Raji (cell line): Measurements from ENCODE around the gene NT5C3B.
A peak's percentile ranks its signal among the peaks of the same experiment; 100 is the strongest.

Source experiments
- POLR2A ChIP-seq: IDR thresholded peaks from 2 replicates; pipeline ENCODE4 v1.6.1; 2011; ENCODE audit warnings: low read depth, low read length, control low read depth; ENCODE audit not compliant: insufficient read depth

Gene NT5C3B

DNA sequence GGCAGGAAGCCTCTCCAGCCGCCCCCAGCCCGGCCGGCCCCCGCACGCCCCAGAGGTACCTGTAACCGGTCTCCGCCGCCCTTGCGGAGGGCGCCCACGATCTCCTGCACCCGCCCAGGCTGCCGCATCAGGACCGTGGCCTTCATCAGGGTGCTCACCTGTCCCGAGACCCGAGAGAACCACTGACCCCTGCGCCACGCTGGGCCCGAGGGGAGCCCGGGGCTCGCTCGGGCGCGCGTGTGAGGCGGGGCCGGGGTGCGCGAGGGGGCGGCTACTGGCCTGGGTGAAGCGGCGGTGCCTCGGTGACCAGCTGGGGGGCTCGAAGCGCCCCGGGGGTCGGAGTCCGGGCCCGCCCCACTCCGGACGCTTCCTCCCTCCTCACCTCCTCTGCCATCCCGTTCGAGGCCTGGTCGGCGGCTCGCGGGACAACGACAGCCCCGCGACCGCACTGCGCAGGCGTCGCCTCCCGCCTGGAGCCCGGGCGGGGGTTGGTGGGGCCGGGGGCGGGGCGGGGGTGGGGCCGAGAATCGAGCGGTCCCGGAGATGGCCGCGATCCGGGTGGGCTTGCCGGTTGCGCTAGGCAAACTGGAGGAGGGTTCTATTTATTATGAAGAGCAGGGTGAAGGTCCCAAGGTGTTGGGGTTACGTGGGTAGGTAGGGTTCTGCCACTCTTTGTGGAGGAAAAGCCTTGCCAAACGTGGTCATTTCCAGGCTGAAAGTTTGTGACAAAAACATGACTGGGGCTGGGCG is at the start of gene NT5C3B:
Gene NT5C3B (minus strand): TSS at position 433 of the 750 bp plus-strand sequence. CDS start 39 bp downstream, at position 394.
- peak; percentile 56 for TF ChIP-seq POLR2A

DNA sequence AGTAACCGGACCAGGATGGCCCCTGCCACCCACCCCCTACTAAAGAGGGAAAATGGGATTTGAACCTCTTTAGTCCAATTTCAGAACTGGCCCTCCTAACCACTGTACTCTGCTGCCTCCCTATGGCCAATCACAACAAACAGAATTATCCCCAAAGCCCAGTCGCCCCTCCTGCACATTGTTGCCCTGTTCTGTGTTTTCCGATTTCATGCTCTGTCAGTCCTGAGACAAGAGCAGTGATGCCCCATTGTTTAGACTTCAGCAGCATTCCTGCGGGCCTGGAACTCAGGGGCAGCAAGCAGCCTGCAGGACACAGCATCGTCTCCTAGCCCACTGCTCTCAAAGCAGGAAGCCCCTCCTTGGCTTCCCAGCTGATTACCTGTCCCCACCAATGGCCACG is 49.7 kb upstream of the NT5C3B start:
- TF ChIP-seq POLR2A: no peak

DNA sequence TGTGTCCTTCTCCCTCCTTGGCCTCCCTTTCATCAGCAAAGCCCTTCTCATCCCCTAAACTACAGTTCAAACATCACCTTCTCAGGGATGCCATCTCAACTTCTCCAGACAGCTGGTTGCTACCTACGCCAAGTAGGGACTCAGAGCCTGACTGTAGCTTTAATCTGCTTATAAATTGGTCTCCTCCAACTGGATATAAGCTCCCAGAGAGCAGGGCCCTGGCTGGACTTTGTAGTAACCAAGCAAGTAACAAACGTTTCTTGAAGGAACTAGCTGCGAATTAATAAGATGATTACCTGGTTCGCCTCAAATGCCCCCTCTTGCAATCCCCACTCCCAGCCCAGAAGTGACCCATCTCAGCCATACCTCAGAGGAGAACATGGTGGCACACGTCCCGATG is 46.7 kb upstream of the NT5C3B start:
- no peak for TF ChIP-seq POLR2A

DNA sequence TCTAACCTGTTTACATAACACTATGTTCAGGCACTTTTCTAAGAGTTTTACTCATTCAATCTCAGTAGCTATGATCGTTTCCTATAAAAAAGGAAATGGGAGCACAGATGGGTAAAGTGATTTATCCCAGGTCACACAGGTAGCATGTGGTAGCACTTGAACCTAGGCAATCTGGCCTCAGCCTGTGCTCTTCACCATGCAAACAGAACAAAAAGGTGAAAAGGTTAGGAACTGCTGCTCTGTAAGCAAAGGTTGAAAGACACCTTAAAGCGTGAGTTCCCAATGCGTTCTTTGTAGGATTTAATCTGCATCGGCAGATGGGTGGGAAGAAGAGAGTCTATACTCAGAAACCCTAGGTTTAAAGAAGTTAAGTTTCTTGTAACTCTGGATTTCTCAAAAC is 44.1 kb upstream of the NT5C3B start:
- no peak for TF ChIP-seq POLR2A

DNA sequence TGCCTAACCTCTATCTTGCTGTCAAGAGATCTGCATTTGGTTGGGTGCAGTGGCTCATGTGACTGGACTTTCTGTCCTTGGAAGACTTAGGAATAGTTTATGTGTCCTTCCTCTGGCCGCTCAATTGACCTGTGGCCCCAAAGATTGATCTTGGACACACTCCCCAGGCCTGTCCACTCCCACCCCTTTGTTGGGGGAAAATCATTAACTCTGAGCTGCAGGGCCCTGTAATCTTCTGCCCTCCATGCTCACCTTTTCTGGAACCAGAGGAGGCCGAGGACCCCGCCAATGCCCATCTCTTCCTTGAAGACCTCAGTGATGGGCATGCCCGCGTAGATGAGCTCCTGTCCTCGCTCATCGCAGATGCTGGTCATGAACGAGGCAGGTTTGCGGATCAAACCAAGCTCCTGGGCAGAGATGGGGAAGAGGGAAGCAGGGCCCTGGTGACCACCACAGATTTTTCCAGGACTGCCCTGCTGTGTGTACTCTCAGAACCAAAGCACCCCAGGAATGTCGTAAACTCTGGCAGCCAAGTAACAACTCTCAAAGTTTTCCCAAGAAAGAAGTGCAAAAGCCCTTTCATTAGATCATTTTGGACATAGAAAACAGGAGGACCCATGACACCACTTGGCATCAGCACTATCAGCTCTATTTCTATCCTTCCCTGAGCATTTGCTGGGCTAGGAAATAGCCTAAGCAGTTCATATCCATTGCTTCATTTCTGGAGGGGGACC is 37.7 kb upstream of the NT5C3B start:
- no peak for TF ChIP-seq POLR2A

DNA sequence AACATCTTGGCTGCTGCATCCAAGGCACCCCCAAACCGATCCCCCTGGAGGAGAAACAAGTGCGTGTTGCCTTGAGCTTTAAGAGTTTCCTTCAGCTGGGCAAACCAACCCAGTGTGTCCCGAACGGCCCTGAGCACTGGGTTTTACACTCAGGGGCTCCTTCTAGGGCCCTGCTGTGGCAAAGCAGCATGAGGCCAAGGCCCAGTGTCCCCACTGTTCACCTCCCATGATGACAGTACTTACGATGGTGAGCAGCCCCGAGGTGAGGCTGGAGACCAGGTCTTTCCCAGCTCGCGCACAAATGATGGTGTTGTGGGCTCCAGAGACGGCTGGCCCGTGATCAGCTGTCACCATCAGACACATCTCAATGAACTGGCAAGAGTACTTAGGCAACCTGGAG is 35.8 kb upstream of the NT5C3B start:
- TF ChIP-seq POLR2A: no peak

DNA sequence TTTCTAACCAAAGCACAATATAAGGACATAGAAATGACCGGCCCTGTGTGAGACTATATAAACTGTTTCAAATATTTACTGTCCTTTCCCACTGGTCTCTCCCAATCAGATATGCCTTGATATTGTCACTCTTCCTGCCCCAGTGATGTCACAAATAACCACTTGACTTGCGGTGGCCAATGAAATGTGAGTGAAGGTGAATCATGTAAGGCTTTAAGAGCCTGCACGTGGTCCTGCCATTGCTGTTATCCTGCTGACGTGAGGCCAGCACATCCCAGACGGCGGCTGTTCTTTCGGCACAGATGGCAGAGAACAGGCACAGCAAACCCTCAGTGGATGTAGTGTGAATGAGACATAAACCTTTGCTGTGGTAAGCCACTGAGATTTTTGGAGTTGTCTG is 34.6 kb upstream of the NT5C3B start:
- no peak for TF ChIP-seq POLR2A

DNA sequence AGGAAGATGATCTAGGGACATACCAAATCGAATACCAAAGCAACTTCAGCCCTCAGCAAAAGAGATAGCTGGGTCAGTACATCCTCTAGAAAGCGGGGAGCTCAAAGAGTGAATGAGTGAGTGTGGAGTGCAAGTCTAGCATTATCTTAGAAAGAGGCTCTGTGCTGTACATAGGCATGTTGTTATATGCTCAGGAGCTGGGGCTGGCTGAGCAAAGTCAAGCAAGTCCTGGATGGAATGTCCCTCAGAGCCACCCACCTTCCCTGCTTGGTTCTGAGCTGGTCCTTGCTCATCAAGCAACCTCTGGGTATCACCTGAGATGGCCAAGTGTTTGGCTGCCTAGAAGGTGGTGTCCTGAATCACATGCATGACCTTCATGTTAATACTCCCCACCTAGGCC is 34.1 kb upstream of the NT5C3B start:
- no peak for TF ChIP-seq POLR2A

DNA sequence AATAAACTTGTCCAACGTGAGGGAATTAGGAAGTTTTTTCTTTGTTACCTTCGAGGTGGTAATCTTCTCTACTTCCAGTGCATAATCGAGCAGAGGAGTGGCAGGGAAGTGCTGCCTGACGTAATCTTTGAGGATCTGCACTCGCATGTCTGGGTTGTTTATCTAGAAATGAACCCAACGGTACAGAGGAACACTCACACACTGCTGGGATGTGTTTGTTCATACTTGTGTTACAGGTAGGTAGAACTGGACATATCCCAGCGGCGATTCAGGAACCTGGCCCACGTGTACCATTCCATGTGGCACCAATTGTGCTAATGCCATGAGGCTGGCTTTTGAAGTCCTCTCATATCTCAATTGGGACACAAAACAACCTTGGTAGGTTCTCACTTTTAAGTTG is 33.4 kb upstream of the NT5C3B start:
- TF ChIP-seq POLR2A: no peak

DNA sequence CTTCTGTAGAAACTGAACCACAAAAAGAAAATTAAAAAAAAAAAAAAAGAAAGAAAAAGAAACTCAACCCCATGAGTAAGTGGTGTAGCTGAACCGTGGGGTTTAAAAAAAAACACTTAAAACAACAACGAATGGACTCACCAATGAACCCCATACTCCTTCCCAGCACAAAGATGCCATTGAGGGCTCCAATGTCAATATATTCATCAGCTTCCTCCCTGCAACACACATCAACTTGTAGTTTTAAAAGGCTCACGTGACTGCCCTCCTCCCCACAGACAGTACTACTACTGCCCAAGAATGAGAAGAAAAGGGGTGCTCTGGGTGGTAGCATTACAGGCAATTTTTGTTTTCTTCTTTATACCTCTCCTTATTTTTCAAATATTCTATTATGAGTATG is 32.5 kb upstream of the NT5C3B start:
- TF ChIP-seq POLR2A: no peak

DNA sequence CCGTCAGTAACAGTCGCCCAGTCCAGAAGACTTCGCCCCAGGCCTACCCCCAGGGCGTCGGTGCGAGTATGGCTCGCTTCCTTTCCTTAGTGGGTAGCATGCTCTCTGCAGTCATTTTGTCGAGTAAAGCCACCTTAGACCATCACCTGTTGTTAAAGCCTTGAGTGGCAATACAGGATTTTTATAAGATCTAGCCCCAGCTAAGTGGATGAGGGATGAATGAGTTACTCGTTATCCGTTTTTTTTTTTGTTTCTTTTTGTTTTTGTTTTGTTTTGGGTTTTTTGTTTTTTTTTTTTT is 29.5 kb upstream of the NT5C3B start:
- peak; percentile 52; the same call in 1 of the 2 replicates for TF ChIP-seq POLR2A

DNA sequence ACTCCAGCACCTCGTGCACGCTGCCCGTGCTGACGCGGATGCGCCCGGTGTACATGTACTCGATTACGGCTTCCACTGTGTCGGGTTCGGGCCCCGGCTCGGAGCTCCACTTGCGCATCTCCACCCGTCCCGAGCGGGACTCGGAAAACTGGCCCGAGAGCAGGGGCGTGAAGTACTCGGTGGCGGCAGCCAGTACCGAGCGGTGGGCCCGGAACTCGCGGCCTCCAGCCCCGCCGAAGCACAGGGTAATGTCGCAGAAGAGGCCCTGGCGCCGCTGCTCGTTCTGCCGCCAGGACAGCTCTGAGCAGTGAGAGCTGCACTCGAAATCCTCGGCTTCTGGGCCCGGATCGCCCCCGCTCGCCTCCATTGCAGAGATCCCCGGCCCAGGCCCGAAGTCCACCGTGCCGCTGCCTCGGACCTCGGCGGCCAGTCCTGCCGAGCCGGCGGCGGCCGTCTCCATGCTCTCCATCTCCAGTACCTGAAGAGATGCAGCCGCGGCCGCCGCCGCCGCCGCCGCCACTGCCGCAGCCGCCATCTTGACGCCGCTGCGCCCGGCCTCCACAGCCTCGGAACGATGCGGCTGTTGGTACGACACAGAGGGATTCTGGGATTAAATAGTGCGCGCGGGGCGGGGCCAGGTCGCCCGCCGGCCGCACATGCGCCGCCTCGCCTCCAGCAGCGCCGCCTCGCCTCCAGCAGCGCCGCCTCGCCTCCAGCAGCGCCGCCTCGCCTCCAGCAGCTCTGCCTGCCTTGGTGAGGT is 29.0 kb upstream of the NT5C3B start, which contains the start of gene KLHL11:
Gene KLHL11 (minus strand): TSS at position 588 of the 760 bp plus-strand sequence. CDS start 53 bp downstream, at position 535.
- TF ChIP-seq POLR2A: peak; percentile 84

DNA sequence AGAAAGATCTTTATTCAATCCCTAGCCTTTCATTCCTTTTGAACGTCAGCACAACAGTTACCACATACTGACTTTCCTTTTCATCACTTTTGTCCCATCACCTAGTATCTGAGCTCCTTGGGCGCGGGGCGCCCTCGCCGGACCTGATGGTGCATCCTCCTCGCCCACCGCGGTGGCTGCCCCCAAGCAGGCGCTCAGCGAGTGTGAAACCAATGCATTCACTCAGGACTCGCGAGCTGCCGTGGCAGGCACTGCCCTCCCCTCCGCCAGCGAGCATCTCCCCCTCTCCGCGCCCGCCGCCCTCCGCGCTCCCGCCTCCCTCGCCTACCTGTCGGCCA is 28.4 kb upstream of the NT5C3B start:
- TF ChIP-seq POLR2A: no peak

DNA sequence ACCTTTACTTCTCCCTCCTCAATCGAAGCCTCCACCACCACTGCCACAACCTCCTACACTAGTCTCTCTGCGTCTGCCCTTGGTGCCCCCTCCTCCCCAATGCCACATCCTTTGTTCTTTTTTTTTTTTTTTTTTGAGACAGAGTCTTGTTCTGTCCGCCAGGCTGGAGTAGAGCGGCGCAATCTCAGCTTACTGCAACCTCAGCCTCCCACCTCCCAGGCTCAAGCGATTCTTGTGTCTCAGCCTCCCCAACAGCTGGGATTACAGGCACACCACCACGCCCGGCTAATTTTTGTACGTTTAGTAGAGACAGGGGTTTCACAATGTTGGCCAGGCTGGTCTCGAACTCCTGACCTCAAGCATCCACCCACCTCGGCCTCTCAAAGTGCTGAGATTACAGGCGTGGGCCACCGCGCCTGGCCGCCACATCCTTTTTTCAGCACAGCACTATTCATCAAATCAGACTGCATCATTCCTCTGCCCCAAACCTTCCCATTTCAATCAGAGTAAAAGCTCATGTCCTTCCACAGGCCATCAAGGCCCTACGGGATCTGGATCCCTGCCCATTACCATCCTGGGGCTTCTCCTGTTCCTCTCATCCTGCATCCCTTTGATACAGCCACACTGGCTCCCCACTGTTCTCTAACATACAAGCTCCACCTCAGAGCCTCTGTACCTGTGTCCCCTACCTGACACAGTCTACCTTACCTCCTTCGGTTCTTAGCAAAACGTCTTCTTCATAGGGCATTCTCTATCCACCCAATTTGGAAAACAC is 27.2 kb upstream of the NT5C3B start:
- TF ChIP-seq POLR2A: no peak

DNA sequence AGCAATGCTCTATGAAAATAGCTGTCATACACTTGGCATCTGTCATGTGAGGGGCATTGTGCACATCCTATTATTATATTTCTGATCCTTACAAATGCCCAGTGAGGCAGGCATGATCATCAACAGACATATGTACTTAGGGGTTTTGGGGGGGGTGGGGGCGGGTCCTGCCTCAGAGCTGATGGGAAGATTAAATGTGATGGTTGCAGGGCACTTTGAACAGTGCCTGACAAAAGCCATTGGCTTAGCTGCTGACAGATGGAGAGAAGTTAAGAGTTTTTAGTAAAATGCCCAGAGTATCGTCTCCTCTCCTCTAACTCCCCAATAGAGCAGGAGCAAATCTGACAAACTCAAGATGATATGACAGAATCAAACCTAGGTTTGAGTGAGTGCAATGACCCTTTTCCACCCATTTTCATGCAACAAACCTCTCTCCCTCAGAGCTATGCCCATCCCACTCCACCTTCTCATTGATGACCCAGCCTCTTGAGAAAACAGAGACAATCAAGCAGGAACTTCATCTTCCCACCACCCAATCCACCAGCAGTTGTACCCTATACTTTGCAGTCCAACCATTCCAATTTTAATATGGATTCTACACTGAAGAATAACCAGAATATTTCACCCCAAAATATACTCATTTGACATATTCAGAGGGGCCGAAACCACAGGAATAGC is 24.4 kb upstream of the NT5C3B start:
- no peak for TF ChIP-seq POLR2A
